NCI-H748 treated with DMSO at 0.1 percent for 48 hours (cell line): ENCODE data around the gene SH3BP4.

Experiments used
- DNase-seq: peaks from one replicate; lab custom pipeline; 2025; lab: John Stamatoyannopoulos, UW

SH3BP4 gene

DNA sequence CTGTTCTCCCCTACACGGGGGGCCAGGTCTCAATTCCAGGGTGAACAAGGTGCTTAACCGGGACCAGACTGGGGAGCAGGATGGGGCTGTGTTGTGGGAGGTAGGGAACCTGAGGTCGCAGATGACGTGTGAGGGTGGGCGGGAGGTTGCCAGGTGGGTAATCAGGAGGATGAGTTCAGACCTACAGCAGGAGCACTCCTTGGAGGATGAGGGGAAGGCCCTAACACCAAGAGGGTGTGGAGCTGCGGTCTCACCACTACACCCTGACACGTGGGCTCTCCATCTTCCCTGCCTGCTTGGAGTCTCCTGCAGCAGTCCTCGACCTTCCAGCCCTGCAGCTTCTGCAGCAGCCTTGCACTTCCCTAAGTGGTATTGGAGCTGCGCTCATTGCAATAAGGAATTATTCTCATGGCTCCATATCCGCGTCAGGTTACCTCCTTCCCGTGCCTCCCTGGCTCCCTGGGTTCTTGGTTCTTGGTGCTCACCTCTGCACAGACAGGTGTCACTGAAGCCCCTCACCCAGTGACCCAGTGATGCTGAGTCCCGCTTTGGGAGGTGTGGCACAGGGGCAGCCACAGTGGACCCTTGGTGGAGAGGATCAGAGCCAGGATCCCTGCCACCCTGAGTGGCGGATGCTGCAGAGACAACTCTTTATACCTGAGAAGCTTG, 15.5 kb downstream of the SH3BP4 start:
- DNase-seq: no peak

DNA sequence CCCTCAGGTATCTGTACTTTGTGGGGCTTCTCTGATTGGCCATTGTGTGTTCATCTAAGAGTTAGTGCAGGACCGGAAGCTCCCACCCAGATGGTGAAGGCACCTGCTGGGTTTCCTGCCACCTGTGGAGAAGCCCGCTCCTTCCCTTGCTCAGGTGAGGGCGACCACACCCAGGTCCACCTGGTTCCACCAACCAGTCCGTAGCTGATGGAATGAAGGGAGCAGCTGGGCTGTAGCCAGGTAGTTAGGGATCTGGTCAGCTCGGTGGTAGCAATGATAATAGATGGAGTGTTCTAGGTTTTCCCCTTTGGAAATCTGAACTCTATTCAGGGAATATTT, 16.0 kb downstream of the SH3BP4 start:
- DNase-seq: no peak

DNA sequence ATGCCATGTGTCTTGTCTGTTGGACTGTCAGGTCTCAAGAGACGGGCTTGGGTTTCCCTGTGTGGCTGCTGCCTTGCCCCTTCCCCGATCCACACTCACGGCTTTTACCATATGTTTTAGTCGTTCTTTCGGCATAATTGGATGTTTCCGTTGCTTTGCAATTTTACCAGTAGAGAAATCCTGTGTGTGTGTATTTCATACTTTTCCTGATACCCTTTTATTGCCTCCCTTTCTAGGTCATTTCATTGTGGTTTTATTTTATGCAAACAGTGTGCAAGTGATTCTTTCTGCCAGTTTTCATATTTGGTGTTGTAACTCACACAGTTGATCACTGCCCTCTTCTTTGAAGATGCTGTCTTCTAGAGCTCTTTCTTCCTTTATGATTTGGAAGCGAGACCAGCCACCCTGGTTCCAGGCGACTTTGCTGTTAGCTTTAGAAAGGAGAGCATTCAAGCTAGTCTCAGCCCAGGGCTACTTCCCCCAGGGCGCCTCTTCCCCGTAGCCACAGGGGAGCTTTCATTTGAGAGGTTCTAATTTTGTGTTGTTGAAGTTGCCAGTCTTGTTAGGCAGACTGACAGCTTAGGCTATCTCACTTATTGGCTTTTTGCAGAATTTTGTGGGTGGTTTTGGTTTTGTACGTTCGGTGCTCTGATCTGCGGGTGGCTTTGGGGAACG, 17.0 kb downstream of the SH3BP4 start:
- DNase-seq: no peak

DNA sequence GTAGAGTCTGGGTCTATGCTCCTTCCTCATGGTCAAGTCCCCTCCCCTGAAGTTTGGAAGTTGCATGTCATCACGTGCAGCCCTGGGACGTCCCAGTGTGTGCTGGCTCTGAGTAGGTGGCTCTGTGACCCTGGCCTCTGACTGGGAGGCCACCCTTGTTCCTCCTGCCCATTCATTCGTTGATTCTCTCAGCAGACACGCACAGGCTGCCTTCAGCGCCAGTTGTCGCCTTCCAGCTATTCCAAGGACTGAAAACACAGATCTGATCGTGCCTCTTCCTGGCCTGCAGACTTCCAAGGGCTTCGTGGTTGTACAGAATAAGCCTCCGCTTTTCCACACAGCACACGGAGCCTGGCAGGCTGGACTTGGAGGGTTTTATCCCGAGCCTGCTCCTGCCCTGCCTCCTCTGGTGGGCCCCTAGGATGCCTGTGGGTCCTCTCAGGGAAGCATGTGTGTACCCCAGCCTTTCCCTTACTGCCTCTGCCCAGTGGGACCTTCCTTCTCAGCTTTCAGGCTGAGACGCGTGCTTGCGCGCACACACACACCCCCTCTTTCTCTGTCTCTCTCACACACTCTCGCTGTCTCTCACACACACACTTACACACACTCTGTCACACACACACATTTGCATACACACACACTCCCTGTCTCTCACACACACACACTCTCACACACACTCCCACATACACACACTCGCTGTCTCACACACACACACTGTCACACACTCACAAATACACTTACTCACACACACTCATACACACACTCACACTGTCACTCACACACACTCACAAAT, 17.7 kb downstream of the SH3BP4 start:
- DNase-seq: no peak

DNA sequence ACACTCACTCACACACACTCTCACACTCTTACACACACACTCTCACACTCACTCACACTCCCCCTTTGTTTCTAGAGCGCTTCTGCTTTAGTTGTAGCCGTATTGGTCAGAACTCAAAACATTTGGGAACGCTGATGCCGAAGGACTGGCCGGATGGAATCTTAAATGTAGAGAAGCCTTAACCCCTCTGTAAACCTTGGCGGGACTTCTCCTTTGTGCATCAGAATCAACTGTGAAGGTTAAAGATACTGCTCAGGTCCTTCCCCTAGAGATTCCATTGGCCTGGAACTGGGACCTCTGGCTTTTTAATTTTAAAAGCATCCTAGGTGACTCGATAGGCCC, 18.3 kb downstream of the SH3BP4 start:
- no peak for DNase-seq

DNA sequence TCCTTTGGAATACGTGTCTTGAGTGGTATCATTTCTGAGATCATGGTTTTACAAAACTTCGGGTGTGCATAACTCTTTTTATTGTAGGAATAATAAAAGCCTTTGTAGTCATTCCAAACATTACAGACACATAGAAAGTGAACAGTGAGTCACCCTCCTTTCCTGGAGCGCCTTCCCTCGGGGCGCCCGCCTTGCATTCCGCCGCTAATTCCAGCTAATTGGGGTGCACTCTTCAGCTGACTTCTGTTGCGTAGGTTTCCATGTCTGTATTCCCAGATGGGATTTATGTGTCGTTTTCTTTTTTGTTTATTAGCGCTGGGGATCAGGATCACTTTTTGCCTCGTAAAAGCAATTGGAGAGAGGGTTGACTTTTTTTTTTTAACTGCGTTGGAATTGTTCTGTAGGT, 18.7 kb downstream of the SH3BP4 start:
- DNase-seq: no peak

DNA sequence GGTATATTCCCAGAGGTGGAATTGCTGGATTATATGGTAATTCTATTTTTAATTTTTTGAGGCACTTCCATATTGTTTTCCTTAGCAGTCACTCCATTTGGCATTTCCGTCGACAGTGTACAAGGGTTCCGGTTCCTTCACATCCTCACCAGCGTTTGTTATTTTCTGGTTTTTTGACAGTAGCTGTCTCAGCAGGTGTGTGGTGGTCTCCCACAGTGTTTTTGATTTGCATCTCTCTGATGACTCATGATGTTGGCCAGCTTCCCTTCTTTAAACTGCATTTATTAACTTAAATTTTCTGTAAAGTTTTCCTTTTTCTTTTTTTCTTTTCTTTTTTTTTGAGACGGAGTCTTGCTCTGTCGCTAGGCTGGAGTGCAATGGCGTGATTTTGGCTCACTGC, 19.7 kb downstream of the SH3BP4 start:
- DNase-seq: no peak

DNA sequence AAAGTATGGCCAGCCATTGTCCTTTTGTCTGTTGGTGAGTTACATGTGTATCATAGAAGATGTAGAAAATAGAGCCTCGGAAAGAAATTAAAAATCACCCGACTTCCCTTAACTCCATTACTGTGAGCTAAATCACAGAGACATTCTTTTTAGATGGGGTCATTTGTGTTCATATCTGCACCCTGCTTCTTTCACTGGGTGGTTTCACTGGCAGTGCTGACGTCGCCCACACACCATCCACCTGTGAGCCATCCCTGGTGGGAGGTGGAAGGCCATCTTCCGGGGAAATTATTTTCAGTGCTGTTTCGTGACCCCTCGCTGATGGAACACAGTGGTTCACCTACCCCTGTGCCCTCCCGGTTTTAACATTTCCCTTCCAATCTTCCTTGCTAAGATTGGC, 21.2 kb downstream of the SH3BP4 start:
- no peak for DNase-seq

DNA sequence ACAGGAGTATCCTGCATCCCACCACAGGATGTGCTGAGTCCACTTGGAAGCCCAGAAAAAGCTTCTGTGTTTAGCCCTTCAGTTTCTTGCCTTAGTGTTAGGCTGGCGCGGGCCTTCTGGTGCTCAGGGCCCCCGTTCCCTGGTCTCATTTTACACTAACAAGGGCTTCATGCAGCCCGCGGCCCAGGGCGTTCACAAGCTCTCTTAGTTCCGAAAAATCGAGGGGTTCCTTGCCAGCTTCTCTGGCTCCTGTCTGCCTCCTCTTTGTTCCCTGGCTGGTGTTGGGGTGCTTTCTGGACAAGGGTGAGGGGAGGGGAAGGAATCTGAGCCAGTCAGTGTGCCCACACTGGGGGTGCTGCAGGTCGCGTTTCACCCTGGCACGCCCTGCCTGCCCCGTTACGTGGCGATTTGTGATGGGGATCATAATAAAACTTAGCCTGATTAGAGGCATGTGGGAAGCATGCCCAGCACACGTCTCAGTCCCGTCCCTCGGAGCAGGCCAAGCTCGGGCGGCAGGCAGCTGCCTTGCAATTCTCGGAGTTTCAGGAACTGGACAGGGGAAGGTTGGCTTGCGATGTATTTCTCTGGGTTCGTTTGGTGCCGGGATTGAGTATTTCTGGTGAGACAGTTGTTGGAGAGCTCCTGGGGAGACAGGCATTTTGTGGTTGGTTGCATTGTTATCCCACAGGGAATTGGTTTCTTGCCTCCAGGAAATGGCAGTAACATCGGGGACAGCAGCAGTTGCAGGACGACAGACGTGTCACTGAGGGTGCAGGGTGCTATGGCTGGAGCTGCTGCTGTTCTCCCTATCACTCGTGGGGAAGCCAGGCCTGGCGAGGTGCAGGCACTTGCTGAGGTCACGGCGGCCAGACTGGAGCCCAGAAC, 22.9 kb downstream of the SH3BP4 start:
- no peak for DNase-seq

DNA sequence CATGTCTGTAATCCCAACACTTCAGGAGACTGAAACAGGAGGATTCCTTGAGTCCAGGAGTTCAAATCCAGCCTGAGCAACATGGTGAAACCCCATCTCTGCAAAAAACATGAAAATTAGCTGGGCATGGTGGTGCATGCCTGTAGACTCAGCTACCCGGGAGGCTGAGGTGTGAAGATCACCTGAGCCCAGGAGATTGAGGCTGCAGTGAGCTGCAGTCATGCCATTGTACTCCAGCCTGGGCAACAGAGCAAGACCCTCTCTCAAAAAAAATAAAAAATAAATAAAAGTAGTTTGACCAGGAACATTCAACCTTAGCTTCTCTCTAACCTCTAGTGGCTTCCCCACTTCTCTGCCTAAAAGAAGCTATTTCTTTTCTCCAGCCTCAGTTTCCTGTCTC, 23.8 kb downstream of the SH3BP4 start:
- no peak for DNase-seq

DNA sequence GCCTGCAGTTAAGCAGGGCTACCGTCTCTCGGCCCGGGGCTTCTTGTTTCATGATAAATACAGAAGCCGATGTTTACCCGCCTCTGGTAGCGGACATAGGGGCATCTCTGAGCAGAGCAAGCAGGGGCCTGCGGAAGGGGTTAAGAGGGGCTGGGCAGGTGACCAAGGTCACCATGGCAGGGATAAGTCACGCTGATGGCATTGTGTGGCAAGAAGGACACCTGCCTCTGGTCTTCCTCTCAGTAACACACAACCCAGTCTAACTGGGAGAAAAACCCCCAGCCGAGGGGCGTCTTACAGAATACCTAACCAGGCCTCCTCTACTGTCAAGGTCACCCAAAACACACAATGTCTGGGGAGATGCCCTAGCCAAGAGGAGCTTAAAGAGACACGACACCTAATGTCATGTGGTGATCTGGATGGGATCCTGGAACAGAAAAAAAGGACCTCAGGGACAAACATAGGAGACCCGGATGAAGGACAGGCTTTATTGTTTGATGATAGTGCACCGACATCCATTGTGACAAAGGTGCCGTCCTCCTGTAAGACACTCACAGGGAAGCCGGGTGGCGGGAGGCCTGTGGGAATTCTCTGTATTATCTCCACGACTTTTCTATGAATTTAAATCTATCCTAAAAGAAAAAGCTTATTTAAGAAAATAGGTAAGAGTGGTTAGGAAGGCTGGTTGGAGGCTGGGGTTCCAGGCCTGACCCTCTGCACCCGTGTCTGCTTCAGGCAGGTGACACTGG, 24.8 kb downstream of the SH3BP4 start:
- DNase-seq: no peak

DNA sequence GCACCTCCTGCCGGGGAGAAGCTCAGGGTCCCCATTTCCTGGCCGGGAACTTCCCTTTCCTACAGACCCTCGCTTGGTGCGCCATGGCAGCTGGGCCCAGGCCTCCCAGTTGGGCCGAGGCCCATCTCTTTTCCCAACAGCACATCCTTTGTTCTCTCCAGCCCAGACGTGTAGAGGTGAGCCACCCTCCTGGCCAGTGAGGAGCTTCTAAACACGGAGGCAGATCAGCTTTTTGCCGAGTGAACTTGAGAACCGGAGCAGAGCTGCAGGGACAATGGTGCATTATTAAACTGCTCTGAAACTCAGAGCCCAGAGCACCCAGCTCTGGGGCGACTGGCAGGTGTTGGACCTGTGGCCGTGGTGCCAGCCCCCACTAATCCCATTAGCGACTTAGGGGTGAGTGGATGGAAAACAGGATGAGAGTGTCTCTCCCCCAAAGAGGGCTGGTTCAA, 25.4 kb downstream of the SH3BP4 start:
- no peak for DNase-seq

DNA sequence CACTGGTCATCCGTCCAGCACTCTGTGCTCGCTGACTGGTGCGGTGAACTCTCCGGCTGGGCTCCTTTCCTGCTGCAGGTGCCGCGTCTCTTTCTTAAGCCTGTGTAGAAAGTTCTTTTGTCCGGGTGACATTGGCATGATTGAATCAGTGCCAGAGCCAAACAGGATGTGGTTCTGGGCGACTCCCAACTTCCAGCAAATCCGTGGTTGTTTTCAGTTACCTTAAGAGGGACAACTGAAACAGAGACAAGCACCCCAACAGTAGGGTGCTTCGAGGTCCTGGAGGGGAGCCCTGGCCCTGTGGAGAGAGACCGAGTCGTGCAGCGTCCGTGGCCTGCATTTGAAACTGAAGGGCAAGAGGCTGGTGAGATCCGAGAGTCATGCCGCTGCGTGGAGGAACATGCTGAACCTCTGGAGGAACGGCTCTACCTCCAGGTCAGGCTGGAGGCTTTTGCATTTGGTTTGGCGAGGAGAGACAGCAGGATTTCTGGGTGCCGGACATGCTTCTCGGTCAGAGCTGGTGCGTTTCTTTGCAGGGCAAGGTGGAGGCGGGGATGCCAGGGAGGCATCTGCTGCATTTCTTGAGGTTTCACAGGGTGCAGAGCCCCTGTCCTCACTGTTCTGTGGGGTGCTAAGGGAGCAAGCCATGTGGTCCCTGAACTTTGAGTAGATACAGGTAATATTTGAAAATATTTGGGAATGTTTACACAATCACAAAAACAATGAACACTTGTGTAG, 26.8 kb downstream of the SH3BP4 start:
- no peak for DNase-seq

DNA sequence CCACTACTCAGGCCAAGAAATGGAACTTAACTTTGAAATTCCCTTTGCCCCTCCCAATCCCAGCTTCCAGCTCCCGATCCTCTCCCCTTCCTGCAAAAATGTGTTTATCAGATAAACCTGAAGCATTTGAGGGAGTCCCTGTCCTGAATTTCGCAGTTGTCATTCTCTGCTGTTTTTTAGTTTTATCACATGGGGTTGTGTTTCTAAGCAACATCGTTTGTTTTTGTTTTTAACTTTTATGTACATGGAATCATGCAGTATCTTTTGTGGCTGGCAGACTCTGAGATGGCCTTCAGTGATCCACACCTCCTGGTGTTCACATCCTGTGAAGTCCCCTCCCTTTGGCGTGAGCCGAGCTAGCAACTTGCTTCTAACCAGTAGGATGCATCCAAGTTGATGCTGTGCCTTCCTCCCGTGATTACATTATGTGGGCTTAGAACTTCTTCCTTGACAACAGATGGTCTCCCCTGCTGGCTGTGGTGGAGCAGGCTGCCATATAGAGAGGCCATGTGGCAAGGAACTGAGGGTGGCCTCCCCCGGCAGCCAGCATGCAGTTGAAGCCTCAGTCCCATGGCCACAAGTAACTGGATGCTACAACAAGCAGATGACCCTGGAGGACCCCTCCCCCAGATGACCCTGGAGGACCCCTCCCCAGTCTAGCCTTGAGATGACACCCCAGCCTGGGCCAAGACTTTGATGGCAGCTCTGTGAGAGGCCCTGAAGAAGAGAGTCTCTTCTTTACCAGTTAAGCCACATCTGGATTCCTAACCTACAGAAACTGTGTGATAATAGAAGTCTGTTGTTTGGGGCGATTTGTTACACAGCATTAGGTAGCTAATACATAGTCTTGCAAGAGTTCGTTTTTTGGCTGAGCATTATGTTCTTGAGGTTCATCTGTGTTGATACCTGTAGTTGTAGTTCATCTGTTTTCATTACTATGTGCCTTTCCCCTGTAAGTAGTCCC, 27.7 kb downstream of the SH3BP4 start:
- no peak for DNase-seq

DNA sequence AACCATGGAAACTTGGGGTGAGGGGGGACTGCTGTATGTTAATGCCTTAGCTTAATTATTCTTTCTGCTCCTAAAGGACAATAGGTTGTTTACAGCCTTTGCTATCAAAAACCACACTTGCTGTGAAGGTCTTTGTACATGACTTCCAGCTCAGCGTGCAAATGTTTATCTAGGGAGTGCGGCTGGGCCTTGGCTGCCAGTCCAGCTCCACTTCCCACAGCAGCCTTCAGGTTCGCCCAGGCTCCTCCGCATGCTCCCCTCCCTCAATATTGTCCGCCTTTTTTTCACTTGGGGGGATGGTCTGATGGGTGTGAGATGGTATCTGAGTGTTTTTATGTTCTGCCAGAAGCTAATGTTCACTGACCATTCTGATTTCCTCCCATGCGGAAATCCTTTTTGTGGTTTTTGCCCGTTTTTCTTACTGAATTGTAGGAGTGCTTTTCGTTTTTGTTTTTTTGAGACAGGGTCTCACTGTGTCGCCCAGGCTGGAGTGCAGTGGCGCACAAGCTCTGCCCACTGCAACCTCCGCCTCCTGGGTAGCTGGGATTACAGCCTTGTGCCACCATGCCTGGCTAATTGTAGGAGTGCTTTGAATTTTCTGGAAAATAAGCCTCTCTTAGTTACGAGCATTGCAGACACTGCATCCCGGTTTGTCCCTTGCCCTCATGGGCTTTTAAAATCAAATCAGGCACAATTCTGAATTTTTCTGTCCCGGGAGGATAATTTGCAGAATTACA, 28.8 kb downstream of the SH3BP4 start:
- DNase-seq: peak; percentile 80

DNA sequence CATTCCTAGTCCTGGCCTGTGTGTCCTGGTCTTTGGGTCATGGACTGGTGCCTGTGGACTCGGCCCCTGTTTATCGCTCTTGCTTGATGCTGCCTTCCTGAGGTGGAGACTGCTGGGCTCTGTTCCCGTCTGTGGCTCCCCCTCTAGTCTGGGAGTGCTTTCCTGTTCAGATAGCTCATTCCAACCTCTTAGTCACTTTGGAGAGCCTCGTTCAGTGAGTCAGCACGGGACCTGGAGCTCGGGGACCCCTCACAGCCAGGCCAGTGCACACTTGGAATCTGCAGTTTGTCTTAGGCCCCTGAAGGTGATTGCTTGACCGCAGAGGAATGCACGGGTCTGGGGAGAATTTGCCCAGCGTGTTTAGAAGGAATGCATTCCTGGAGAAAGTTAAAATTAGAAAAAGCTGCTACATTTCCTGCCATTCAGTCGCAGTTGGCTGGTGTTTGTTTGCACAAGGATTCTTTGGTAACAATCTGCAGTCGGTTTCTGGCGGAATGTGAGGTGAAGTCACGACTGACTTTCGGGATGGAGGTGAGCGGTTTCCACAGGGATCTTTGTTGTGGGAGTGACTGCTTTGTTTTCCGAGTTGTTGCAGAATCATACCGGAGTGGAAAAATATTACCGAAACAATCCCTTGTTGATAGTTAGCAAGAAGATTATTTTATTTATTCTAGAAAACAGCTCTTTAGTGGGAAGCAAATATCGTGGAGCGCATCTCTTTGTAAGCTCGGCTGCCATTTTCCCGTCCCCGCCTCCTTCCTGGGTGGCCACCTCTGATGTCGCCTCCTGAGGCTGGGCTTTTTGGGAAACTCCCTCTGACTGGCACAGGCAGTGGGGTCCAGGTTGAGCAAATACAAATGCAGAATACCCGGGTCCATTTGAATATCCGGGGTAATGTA, 29.6 kb downstream of the SH3BP4 start:
- DNase-seq: no peak

DNA sequence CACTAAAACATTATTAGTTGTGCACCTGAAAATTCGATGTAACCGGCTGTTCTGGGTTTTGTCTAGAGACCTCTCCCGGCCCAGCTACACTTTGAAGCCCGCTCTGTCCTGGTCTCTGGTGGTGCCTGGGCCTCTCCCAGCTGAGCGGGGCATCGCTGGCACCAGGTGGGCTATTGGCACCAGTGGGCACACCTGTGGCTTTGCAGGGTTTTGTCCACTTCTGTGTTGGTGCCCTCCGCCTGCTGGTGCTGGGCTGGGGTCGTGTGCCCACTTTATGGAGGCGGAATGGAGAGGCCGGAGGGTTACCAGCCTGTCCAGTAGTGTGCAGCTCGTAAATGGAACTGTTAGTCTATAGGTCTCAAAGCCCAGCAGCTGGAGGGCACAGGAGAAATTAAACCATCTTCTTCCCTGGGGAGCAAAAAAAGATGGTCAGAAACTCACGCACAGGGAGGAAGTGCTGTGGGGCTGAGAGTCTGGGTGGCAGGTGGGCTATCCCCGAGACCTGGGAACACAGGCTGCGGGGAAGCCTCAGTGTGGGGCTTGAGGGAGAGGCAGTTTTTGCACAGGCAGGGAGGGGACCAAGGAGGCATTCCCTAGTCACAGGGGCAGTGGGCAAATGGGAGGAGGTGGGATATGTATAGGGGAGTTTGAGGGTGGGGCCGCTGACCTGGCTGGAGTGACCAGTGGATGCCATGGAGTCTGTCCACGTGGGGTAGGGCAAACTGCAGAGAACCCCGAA, 30.4 kb downstream of the SH3BP4 start:
- no peak for DNase-seq
